ENCODE data around the gene KDM4E.

GRCh38 chr11:94987378-94987777, 37.7 kb upstream of the KDM4E start:
- no peak for TF ChIP-seq CTCF (IDR thresholded peaks at IDR 0.05)
- TF ChIP-seq POLR2A (IDR thresholded peaks at IDR 0.05) = no peak

Measured in body of pancreas (tissue), 4 donors.